Stimulated activated naive CD4-positive, alpha-beta T cell treated with Interleukin-2 at 50 U/mL for 16 hours (primary cell): ENCODE data around the gene PRND.
A peak's percentile ranks its signal among the peaks of the same experiment; 100 is the strongest.
"Not testable (repeated sequence)": the region's sequence is repeated elsewhere in the genome, so short reads cannot be mapped to it uniquely, and the experiment has no call there.

Experiments
- DNase-seq: peaks from one replicate; lab custom pipeline; 2025; lab: John Stamatoyannopoulos, UW

Gene PRND

DNA sequence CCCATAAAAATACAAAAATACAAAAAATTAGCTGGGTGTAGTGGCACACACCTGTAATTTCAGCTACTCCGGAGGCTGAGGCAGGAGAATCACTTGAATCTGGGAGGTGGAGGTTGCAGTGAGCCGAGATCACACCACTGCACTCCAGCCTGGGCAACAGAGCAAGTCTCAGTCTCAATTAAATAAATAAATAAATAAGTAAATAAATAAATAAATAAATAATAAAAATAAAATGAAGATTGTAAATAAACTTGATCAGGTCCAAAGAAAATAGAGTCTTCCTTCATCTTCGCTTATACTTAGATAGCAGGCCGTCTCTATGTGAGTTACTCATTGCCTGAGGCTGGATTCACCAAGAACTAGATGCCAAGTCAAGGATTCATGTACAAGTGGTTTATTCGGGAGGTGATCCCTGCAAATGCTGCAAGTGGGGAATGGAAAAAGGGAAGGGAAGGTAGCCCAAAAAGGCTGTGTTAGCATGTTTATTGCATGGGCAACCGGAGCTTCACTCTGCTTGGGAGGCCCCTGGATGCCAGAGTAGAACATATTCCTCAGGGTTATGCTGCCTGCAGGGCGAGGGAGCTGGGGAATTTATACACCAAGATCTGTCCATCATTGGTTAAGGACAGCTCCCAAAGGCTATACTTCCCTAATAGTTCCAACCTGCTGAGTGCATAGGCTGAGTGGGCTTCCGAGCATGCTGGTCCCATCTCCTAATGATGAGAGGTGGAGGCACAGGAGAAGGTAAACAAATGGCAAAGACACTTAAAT lies 16.3 kb downstream of the PRND start:
- DNase-seq, result no peak

- peak; percentile 45 for DNase-seq
Observed at GRCh38 chr20:4740774-4741431, 19.2 kb downstream of the PRND start.

GRCh38 chr20:4748847-4749246 lies 27.1 kb downstream of the PRND start:
- DNase-seq, result no peak

DNA sequence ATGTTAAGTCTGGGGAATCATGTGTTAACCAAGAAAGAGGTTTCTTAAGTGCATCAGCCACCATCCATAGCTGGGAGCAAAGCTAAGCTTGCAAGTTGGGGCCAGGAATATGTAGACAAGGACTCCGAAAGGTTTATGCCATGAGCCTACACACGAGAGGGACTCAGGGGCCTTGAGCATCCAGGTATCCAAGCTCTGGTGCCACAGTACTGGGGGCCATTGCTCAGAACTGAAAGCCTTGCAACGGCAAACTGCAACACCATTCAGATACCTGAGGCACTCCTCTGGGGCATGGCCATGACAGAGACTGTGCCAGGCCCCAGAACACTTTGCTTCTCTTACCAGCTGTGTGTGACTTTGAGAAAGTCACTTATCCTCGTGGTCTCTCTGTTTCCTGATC lies 27.6 kb downstream of the PRND start:
- DNase-seq, result no peak

DNA sequence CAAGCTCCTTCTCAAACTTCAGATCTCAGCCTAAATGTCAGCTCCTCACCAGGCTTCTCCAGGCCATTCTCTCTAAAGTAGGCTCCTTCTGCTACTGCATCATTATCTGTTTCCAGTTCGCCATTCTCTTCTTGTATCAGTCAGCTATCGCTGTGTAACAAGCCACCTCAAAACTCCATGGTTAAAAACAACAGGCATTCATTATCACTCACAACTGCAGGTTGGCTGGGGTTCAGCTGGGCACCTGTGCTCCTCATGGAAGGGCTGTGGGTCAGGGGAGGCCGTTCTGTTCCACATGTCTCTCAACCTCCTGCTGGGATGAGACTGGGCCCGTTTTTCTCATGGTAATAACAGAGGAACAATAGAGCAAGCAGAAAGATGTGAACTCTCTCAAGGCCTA lies 28.7 kb downstream of the PRND start:
- no peak for DNase-seq

DNA sequence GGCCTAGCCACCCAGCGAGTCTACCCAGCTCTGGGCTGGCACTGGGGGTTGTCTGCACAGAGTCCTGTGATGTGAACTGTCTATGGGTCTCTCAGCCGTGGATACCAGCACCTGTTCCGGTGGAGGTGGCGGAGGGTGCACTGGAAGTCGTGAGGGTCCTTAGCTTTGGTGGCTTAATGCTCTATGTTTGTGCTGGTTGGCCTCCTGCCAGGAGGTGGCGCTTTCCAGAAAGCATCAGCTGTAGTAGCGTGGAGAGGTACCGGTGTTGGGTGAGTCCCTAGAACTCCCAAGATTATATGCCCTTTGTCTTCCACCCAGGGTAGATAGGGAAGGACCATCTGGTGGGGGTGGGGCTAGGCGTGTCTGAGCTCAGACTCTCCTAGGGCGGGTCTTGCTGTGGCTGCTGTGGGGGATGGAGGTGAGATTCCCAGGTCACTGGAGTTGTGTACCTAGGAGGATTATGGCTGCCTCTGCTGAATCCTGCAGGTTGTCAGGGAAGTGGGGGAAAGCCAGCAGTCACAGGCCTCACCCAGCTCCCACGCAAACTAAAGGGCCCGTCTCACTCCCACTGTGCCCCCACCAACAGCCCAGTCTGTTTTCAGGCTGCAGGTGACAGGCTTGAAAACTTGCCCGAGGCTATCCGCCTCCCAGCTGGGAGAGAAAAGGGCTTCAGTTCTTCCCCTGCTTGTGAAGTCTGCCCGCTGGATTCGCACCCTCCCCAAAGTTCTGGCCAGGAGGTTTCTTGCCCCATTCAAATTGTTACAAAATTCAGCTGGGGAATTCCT lies 37.6 kb downstream of the PRND start:
- DNase-seq, result peak; percentile 24

DNA sequence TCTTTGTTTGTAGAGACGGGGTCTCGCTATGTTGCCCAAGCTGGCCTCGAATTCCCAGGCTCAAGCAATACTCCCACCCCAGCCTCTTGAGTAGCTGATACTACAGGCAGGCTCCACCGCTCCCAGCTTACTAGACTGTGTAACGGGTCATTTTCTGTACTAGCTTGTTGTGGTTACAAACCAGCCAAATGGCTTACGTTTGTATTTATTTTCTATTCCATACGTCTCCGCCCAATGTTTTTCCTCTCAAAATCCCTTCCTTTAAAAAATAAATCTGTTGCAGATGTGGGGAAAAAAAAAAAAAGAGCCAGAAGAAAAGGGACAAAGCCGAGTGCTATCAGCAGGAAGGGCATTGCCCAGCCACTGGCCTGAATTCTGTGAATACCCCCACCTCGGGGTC lies 41.6 kb downstream of the PRND start:
- no peak for DNase-seq

- DNase-seq, result no peak
Observed at GRCh38 chr20:4763723-4764510, 42.2 kb downstream of the PRND start.

DNA sequence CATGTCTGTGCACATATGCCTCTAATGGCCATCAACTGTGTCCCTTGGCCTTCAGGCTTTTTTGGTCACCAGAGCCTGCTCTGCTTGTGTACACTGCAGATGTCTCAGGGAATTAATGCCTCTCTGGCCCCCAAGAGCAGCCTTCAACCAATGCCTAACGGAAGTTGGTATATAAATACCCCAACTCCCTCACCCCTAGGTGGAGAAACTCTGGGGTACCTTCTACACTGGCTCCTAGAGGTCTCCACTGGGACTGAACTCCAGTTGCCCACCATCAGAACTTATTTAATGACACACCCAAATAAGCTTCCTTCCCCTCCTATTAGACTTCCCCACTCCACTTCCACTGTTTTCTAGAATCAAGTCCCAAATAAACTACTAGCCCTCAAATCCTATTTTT lies 43.1 kb downstream of the PRND start:
- no peak for DNase-seq

- no peak for DNase-seq
Observed at GRCh38 chr20:4765681-4766080, 44.0 kb downstream of the PRND start.

DNA sequence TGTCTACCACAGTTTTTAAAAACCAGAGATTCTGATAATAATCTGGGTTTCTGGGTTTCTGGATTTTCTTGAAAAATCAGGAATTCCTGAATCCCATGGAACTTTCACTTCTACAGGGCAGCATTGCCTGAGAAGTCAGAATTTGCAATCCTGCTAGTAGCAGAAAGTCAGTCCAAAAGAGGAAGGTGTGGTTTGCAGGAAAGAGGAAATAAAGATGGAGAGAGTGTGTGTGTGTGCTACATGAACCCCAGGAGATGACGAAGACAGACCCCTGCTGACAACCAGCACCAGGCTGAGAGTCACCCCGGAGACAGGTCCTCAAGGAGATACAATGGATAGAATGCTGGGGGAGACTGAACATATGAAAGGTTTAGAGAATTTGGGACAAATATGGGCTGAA lies 44.9 kb downstream of the PRND start:
- no peak for DNase-seq

- no peak for DNase-seq
Observed at GRCh38 chr20:4767084-4767483, 45.4 kb downstream of the PRND start.

GRCh38 chr20:4769328-4769727 lies 47.6 kb downstream of the PRND start:
- DNase-seq, result no peak

GRCh38 chr20:4770026-4770425 lies 48.3 kb downstream of the PRND start:
- no peak for DNase-seq

DNA sequence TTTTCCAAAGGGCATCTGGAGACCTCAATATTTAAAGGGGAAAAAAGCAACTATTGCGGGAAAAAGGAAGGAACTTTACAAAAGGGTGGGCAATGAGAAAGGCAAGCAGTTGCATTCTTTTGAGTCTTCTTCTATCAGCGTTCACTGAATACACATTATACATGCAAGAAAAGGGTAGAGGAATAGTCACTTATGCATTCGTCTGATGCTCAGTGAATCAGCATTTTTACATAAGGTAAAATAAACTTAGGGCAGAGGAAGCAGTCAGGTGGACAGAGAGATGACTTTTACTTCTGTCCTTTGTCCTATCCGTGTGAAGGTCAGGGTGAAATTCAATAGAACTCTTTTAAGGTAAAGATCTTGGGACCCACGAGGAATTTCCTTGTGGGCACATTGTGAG lies 49.3 kb downstream of the PRND start:
- DNase-seq, result no peak

DNA sequence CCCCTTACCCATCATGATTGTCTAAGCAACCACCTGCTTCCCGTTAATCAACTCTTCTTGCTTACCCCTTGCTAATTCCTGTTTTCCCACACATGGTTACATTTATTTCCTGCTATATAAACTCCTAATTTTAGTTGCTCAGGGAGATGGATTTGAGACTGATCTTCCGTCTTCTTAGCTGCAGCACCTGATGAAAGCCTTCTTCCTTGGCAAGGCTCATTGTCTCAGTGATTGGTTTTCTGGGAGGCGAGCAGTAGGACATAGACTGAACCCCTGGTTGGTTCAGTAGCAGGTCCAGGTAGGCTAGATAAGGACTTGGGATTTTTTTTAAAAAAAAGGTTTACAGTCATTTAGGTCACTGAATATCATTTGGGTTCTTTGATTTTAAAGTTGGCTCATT lies 50.4 kb downstream of the PRND start:
- DNase-seq, result no peak

GRCh38 chr20:4773014-4773413 lies 51.3 kb downstream of the PRND start:
- DNase-seq, result not testable (repeated sequence)

DNA sequence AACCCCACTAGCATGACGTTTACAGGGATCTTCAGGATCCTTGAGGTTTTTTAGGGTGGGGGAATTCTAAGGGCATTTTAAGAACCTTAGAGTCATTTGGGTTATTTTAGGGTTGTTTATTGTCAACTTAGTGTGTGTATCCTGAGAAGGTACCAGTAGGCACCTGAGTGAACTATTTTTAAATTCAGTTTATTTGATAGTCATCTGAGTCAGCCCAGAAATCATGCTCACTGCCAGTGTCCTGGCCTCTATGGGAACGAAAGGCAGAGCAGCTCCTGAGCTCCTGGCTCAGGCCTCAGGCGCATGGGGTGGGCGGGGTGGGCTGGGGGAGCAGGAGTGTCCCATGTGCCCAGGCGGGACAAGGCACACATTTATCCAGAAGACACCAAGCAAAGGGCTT lies 52.0 kb downstream of the PRND start:
- no peak for DNase-seq

GRCh38 chr20:4774207-4774606 lies 52.5 kb downstream of the PRND start:
- DNase-seq, result no peak

GRCh38 chr20:4775322-4776078 lies 53.8 kb downstream of the PRND start:
- DNase-seq, result no peak

GRCh38 chr20:4776079-4776630 lies 54.4 kb downstream of the PRND start:
- DNase-seq, result no peak
